K562 (cell line): ENCODE results near the gene TJP3. TPM values are rescaled to one million over a fixed set of nuclear protein-coding genes. Genes with fewer than 3 reads are reported as not detected.

Experiments
- CBX2 ChIP-seq: fragments of 200-600 bp; sonication (generic); IDR thresholded peaks from one replicate; pipeline ENCODE4 v1.6.1; 2012; ENCODE audit warnings: mild to moderate bottlenecking, low read length, inconsistent platforms; ENCODE audit not compliant: insufficient read depth, poor library complexity, severe bottlenecking
- DLX4 ChIP-seq: fragments of 250-450 bp; sonication (Bioruptor Pico); IDR thresholded peaks from 2 replicates; pipeline ENCODE4 v1.6.1; 2021; ENCODE audit warnings: mild to moderate bottlenecking
- ELF1 ChIP-seq: fragments of 200-800 bp; sonication (Bioruptor generic); IDR thresholded peaks from 2 replicates; pipeline ENCODE4 v1.6.1; 2016; ENCODE audit warnings: missing genetic modification characterization, missing compliant biosample characterization
- MTA3 ChIP-seq: fragments of 450-650 bp; formaldehyde crosslinking; IDR thresholded peaks from 2 replicates; pipeline ENCODE4 v1.6.1; 2017; ENCODE audit warnings: mild to moderate bottlenecking, borderline replicate concordance
- NR4A1 ChIP-seq, 2 experiments: fragments of 250-450 bp in 1 of 2; fragments of 450-650 bp in 1 of 2; sonication (Bioruptor Pico) in 1 of 2; IDR thresholded peaks; 2 replicates each; pipeline versions ENCODE4 v1.4.0 to v1.6.1; 2016 to 2020; ENCODE audit warnings: mild to moderate bottlenecking in 2 of 2, missing compliant biosample characterization in 1 of 2, missing genetic modification characterization in 1 of 2, moderate library complexity in 1 of 2
- RBBP5 ChIP-seq: fragments of 200-600 bp; sonication (generic); IDR thresholded peaks from 2 replicates; pipeline ENCODE4 v1.6.1; 2012; ENCODE audit warnings: borderline replicate concordance, mild to moderate bottlenecking, low read length, control low read depth, inconsistent platforms; ENCODE audit not compliant: insufficient read depth, poor library complexity, severe bottlenecking
- TAF1 ChIP-seq: IDR thresholded peaks from 2 replicates; pipeline ENCODE4 v1.6.1; 2011; ENCODE audit warnings: mild to moderate bottlenecking, low read length, moderate library complexity; ENCODE audit not compliant: insufficient read depth, control insufficient read depth, severe bottlenecking; ENCODE audit errors: extremely low read depth
- TARDBP ChIP-seq: fragments of 450-650 bp; IDR thresholded peaks from 2 replicates; pipeline ENCODE4 v1.6.1; 2016
- ZBTB40 ChIP-seq, 2 experiments: fragments of 450-650 bp in 1 of 2; sonication (generic) in 1 of 2; formaldehyde crosslinking in 1 of 2; IDR thresholded peaks; 2 replicates each; pipeline versions ENCODE4 v1.7.1 to v1.9.0; 2016 to 2022; ENCODE audit warnings: inconsistent platforms in 1 of 2, mild to moderate bottlenecking in 1 of 2, missing genetic modification reagents in 1 of 2
- ZNF785 ChIP-seq: fragments of 250-450 bp; sonication (Bioruptor Pico); IDR thresholded peaks from 2 replicates; pipeline ENCODE4 v1.4.0; 2020; ENCODE audit warnings: mild to moderate bottlenecking
- polyA plus RNA-seq, 8 experiments: library from polyadenylated mRNA; depleted of rRNA in 4 of 8; stranded (reverse) in 5 of 8; unstranded in 3 of 8; fragments of >200 nt; fragmentation: Nextera tagmentation in 2 of 8; fragmentation: Illumina TruSeq in 1 of 8; extraction: Ambion mirVana in 2 of 8; extraction: Trizol in 1 of 8; gene quantifications; 2 replicates each; pipeline versions ENCODE4 v1.2.1 to v1.2.3, GENCODE V29; 2011 to 2014; ENCODE audit warnings: inconsistent platforms in 1 of 8, missing spikeins in 1 of 8
- total RNA-seq, 7 experiments: library from RNA; depleted of rRNA in 6 of 7; stranded (reverse); fragments of >200 nt in 6 of 7; fragmentation: Illumina TruSeq in 2 of 7; extraction: Trizol in 2 of 7; gene quantifications; 2 replicates each; pipeline versions ENCODE4 v1.2.1 to v1.2.3, GENCODE V29; 2011 to 2021; ENCODE audit warnings: low replicate concordance in 1 of 7
- TF ChIP-seq, protein P1 (sequence below): fragments of 450-650 bp; formaldehyde crosslinking; IDR thresholded peaks from 2 replicates; pipeline ENCODE4 v1.4.0; 2022; ENCODE audit warnings: missing genetic modification characterization
- TF ChIP-seq, protein P2 (sequence below): fragments of 450-650 bp; IDR thresholded peaks from 2 replicates; pipeline ENCODE4 v1.6.1; 2016

Gene TJP3
- total and polyA plus RNA-seq, 9 of the 15 experiments (the other 6 are each of a cell fraction or from before 2014, with no cell fraction given) = 0.11 to 2.4 (median 0.57) TPM; not detected in 1

- TF ChIP-seq ZBTB40 (IDR thresholded peaks at IDR 0.05) (peak; percentile 88), ZBTB40 (CRISPR knock-in tag; IDR thresholded peaks at IDR 0.05) (no peak), CBX2 (no peak), NR4A1 (CRISPR knock-in tag; IDR thresholded peaks at IDR 0.05) (no peak; the same call in 1 of the 2 replicates), NR4A1 (tag; IDR thresholded peaks at IDR 0.05) (0 out of 2 replicates have a peak, but pooled peaks have one; percentile 35), MTA3 (peak; percentile 77; the same call in 1 of the 2 replicates), ELF1 (tag) (peak; percentile 93), TAF1 (peak; percentile 77), TARDBP (peak; percentile 82; the same call in 1 of the 2 replicates), ZNF785 (no peak), RBBP5 (peak; percentile 6), DLX4 (CRISPR knock-in tag) (no peak)
- TF ChIP-seq, protein P1, sequence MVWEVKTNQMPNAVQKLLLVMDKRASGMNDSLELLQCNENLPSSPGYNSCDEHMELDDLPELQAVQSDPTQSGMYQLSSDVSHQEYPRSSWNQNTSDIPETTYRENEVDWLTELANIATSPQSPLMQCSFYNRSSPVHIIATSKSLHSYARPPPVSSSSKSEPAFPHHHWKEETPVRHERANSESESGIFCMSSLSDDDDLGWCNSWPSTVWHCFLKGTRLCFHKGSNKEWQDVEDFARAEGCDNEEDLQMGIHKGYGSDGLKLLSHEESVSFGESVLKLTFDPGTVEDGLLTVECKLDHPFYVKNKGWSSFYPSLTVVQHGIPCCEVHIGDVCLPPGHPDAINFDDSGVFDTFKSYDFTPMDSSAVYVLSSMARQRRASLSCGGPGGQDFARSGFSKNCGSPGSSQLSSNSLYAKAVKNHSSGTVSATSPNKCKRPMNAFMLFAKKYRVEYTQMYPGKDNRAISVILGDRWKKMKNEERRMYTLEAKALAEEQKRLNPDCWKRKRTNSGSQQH (CRISPR knock-in tag) = 0 out of 2 replicates have a peak, but pooled peaks have one; percentile 10
- TF ChIP-seq, protein P2, sequence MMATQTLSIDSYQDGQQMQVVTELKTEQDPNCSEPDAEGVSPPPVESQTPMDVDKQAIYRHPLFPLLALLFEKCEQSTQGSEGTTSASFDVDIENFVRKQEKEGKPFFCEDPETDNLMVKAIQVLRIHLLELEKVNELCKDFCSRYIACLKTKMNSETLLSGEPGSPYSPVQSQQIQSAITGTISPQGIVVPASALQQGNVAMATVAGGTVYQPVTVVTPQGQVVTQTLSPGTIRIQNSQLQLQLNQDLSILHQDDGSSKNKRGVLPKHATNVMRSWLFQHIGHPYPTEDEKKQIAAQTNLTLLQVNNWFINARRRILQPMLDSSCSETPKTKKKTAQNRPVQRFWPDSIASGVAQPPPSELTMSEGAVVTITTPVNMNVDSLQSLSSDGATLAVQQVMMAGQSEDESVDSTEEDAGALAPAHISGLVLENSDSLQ = peak; percentile 64
Observed at GRCh38 chr19:3762501-3763459, 54.6 kb downstream of the TJP3 start, which contains the start of gene MRPL54 (continued).
